Activated CD4-positive, alpha-beta T cell treated with anti-CD3 and anti-CD28 coated beads, Interleukin-2, amount 50 U/mL, for 48 hours (primary cell): Measurements from ENCODE around the gene FHOD3.

ENCODE experiments used
- DNase-seq, 2 experiments: peaks; one replicate each; pipeline ENCODE4 v3.0.0-alpha.2; 2020

The FHOD3 gene

DNA sequence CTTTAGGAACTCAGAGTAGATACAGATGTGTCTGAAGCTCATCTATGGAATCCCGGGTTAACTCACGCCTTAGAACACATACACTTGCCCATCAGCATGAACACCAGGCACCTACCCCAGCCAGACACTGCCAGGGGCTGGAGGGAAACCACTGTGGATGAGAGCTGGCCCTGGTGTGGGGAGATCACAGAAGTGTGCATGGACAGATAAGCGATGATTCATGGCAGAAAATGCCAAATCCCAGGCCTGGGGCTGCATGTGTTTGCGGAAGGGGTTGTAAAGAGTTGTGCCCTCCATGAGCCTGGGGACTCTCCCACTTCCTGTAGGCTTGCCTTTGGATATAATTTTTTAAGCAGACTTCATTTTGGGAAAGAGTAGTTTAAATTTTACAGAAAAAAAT lies 193.4 kb downstream of the FHOD3 start:
- DNase-seq, result no peak

DNA sequence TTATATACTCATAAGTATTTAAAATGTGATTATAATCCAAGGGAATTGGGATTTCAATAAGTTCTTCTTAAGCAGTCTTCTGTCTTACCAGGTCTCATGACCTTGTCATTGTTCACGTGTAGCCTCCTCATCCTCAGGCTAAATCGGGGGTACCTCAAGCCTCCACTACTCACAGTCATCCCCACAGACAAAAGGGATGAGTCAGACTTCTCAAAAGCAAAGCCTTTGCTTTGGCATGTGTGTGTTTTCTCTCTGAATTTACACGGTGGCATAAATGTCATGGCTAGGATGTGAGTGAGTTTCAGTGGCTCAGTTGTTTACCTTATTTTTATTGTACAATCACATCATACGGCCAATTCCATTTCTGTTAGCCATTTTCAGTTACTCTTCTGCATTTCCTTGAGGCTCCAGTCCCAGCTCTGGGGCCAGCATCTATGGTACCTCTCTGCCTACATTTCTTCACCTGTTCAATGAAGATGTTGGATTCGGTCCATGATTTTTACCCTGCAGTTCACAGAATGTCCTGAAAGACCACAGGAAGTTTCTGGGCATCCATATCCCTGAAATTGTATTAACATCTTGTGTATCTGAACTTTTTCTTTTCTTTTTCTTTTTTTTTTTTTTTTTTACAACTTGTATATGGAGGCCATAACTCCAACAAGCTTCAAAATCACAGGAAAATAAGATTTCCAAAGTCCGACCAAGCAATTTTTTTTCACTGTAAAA lies 195.3 kb downstream of the FHOD3 start:
- no peak for DNase-seq

GRCh38 chr18:36493349-36494159 lies 196.0 kb downstream of the FHOD3 start:
- no peak for DNase-seq

DNA sequence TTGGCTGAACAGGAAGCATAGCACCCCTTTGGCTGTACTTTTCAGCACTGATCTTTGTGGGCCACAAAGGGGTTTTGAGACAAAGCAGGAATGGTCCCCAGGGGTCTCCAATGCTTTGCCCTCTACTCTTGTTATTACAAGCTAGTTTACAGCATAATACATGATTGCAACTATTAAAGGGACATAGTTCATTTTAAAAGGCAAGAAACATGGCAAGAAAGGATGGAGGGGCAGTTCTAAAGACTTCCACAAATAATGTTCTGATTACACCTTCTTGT lies 196.6 kb downstream of the FHOD3 start:
- no peak for DNase-seq

DNA sequence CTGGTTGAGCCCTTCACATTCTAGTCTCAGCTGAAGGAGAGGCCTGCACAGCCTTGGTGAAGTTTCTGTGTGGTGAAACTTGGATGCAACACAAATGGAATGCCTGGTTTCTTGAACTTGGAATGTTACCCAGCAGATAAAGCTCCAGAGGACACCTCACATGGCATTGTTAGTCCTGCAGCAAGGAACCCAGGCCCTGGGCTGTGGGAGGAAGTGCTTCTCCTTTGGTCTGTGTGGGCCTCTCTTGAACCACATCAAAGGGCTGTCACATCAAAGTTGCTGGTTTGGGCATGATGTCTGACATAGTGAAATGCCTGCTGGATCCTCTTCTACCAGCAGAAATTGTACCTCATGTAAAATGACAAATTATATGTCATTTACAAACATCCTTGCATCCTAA lies 198.5 kb downstream of the FHOD3 start:
- no peak for DNase-seq

DNA sequence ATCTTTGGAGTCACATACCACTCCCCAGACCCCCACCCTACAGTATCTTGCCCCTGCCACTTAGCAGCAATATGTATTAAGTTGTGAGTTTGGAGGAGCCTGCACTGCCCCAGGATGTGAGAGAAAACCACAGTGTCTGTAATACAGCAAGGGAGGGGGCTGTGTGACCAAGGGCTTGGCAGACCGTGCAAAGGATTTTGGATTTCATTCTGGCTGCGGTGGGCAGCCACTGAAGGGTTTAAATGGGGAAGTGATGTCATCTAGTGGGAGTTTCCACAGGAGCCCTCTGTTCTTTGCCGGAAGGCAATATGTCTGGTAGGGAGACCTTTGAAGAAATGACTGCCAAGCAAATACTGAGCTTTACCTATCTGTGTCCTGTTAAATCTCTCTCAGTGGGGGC lies 202.4 kb downstream of the FHOD3 start:
- no peak for DNase-seq

GRCh38 chr18:36501100-36501499 lies 203.6 kb downstream of the FHOD3 start:
- no peak for DNase-seq

GRCh38 chr18:36503477-36503876 lies 206.0 kb downstream of the FHOD3 start:
- no peak for DNase-seq

GRCh38 chr18:36504928-36505327 lies 207.4 kb downstream of the FHOD3 start:
- no peak for DNase-seq

DNA sequence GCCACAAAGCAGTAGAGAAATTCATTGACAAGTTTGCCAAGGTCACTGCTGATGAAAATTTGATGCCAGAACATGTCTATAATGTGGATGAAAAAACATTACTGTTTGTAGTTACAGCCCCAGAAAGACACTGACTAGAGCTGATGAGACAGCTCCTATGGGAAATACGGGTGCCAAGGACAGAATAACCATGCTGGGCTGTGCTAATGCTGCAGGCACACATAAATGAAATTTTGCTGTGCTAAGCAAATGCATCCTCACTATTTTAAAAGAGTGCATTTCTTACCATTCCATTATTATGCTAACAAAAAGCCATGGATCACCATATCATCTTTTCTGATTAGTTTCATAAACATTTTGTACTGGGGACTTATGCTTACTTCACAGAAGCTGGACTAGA lies 208.2 kb downstream of the FHOD3 start:
- DNase-seq, result no peak

GRCh38 chr18:36509646-36510197 lies 212.2 kb downstream of the FHOD3 start:
- DNase-seq, result no peak

DNA sequence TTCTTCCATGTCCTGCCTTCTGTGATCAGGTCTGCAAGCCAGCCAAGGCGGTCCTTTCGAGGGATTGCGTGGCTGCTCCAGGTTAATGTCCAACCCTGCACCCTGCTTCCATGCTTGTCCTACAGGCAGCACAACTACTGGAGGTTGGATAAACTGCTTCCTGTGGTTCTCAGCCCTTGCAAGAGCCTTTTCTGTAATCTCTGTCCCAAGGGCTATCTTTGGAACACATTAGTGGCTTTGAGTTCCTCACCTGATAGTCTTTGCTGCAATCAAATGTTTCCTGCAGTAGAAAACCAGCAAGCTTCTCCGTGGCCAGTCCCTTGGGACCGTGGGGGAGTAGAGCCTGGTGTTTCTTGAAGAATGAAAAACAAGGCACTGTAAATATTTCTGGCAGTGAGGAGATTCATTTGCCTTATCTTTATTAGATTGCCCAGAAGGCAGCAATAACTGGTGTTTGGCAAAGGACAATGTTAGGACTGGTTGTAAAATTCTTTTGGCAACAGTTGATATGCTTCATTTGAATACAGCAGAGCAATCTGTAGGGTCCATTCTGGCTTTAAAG lies 214.4 kb downstream of the FHOD3 start:
- DNase-seq, result no peak

- no peak for DNase-seq
Measured at GRCh38 chr18:36513556-36513955, 216.0 kb downstream of the FHOD3 start.

DNA sequence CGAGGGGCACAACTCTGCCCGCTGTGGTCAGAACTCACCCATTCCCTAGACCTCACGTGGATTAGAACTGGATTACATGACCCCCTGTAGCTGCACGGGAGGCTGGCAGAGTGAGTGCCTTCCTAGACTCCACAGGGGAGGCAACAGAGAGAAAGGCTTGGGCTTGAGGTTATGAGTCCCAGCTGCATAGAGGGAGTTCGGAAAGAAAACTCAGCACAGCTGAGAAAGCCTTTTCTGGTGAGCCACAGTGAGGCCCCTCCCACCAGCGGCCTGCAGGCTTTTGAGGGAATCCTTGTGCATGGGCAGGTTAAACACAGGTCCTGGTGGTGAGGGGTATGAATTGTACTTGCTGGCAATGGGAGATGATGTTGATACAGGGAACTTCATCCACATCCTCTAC lies 217.3 kb downstream of the FHOD3 start:
- no peak for DNase-seq

- no peak for DNase-seq
Measured at GRCh38 chr18:36516258-36516657, 218.7 kb downstream of the FHOD3 start.

DNA sequence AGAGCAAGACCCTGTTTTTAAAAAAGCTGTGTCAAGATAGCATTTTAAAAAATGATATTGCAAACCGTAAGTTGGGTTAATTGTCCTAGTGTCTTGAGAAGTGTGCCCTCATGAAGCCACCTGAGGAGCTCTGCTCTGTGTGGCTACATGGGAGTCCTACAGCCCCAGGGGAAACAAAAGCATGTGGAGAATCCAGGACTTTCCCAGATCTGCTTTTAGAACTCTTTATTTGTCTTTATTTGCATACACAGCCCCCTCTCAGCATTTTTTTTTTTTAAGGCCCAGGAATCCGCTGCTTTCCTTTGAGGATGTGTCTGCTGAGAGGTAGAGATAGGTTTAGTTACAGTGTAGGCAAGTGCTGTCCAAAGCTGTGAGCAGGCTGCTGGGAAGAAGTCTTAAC lies 219.2 kb downstream of the FHOD3 start:
- no peak for DNase-seq

GRCh38 chr18:36518839-36519238 lies 221.3 kb downstream of the FHOD3 start:
- no peak for DNase-seq

DNA sequence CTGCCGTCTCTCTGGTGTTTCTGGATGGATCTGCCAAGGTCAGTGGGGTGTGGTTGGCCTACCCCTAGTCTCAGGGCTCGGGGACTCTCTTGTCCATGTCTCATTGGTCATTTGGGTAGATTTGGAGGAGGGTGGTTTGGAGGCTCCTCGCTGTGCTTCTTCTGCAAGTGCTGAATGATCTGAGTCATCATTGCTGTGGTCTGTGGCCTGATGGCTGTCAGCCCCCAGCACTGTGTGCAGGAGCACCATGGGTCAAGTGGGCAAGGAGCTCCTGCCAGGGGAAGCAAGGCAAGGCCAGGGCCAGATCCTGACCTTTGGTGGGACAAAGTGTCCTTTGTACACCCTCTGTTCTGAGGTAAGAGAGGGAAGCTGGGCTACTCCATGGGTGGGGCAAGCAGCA lies 221.8 kb downstream of the FHOD3 start:
- no peak for DNase-seq

- DNase-seq, result no peak
Measured at GRCh38 chr18:36522509-36522908, 225.0 kb downstream of the FHOD3 start.

DNA sequence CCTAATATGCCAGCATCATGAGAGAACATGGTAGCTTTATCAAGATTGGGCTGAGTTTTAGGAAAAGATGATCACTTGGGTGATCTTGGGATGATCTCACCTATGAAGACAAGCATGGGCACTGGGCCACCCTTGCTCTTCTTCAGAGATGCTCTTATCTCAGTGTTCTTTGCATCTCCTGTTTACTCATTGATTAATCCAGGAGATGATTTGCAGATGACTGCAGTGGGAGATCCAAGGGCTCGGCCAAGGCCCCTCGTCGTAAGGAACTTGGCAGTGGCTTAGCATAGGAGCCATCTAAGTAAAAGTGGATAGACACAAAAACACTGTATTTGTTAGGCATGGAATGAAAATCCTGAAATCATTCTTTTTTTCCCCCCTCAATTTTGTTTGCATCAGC lies 228.4 kb downstream of the FHOD3 start:
- DNase-seq, result no peak

DNA sequence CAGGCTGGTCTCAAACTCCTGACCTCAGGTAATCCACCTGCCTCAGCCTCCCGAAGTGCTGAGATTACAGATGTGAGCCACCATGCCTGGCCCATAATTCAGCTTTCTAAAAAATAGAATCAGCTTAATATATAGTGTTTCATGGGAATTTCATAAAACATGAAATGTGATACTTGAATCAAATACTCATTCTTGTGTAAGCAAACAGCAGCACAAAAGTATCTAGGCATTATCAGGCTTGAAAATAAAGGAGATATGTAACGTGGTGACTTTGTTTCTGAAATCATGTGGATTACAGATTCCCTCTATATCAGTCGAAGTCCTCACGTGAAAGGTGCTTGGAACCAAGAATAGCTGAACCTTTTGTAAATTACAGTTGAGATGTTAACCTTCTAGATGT lies 229.1 kb downstream of the FHOD3 start:
- no peak for DNase-seq

GRCh38 chr18:36527051-36527450 lies 229.5 kb downstream of the FHOD3 start:
- DNase-seq, result no peak

DNA sequence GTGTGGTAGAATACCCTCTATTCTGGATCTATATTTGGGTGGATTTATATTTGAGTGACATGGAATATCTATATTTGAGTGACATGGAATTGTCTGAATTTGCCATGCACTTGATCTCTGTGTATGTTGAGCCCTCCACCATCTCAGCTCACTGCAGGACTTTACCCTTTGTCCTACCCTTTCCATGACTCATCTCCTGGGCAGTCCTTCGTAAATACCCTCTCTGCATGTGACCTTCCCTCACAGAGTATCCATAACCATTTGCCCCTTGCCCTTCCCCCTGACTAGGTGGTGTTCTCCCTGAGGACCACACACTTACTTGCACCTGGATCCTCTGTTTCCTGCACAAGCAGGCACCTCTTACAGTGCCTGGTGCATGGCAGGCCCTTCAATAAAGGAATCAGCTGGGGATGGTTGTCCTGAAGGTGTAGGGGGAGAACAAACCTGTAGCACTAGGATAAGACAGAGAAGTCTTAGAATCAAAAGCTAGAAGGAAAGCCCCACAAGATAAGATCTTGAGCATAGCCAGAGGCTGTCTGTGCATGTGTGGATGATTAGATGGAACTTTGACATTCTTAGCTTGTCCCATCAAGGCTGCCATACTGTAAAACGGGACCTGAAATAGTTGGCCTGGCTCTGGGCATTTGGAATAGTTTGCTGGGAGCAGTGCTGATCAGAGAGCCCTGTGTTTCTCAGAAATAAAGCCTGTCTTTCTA lies 230.4 kb downstream of the FHOD3 start:
- no peak for DNase-seq

DNA sequence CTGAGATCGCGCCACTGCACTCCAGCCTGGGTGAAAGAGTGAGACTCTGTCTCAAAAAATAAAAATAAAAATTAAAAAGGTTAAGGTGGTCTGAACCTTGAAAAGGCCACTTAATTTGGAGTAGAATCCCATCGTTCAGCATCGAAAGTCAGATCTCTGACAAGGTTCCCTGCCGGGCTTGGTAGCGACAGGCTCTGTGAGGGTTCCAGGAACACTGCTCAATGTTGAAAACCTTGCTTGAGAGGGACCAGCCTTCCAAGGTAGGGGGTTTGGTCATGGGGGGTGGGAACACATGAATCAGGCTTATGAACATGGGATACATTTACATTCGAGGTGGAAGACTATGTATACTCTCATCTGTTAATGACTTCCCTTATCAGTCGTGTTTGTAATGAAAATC lies 232.2 kb downstream of the FHOD3 start:
- no peak for DNase-seq
